H9 (cell line): ENCODE measurements around the gene VGF. TPM values are rescaled to one million over a fixed set of nuclear protein-coding genes. Genes with fewer than 3 reads are reported as not detected.

Source experiments
- DNase-seq: peaks from one replicate; pipeline ENCODE4 v3.0.0-alpha.2; 2017
- H2AFZ ChIP-seq: one replicate; pipeline ENCODE4 v1.6.1; 2013; ENCODE audit warnings: mild to moderate bottlenecking, low read length, control low read depth, moderate library complexity
- H2AK5ac ChIP-seq: 2 replicates; pipeline ENCODE4 v1.6.1; 2013; ENCODE audit warnings: low read length, control low read depth, mixed read lengths; ENCODE audit not compliant: insufficient read length
- H2BK120ac ChIP-seq: one replicate; pipeline ENCODE4 v1.6.1; 2013; ENCODE audit warnings: low read depth, mild to moderate bottlenecking, low read length, control low read depth, inconsistent platforms; ENCODE audit not compliant: poor library complexity, severe bottlenecking
- H2BK12ac ChIP-seq: 2 replicates; pipeline ENCODE4 v1.6.1; 2013; ENCODE audit warnings: low read length, control low read depth, mixed read lengths, low read depth; ENCODE audit not compliant: insufficient read length
- H2BK15ac ChIP-seq: 2 replicates; pipeline ENCODE4 v1.6.1; 2013; ENCODE audit warnings: low read depth, low read length, control low read depth
- H2BK20ac ChIP-seq: one replicate; pipeline ENCODE4 v1.6.1; 2013; ENCODE audit warnings: low read depth, mild to moderate bottlenecking, low read length, control low read depth, inconsistent platforms; ENCODE audit not compliant: poor library complexity, severe bottlenecking
- H2BK5ac ChIP-seq: 2 replicates; pipeline ENCODE4 v1.6.1; 2013; ENCODE audit warnings: low read length, control low read depth, mixed read lengths; ENCODE audit not compliant: insufficient read length
- H3K14ac ChIP-seq: 2 replicates; pipeline ENCODE4 v1.6.1; 2013; ENCODE audit warnings: low read length, control low read depth; ENCODE audit not compliant: insufficient read depth
- H3K18ac ChIP-seq: 2 replicates; pipeline ENCODE4 v1.6.1; 2013; ENCODE audit warnings: low read depth, mild to moderate bottlenecking, mixed read lengths, low read length, control low read depth; ENCODE audit not compliant: insufficient read length
- H3K23ac ChIP-seq: 2 replicates; pipeline ENCODE4 v1.6.1; 2013; ENCODE audit warnings: low read length, control low read depth, mixed read lengths, low read depth; ENCODE audit not compliant: insufficient read length
- H3K23me2 ChIP-seq: 2 replicates; pipeline ENCODE4 v1.6.1; 2013; ENCODE audit warnings: low read depth, mild to moderate bottlenecking, mixed read lengths, low read length, control low read depth; ENCODE audit not compliant: insufficient read length, poor library complexity, severe bottlenecking
- H3K27ac ChIP-seq: 2 replicates; pipeline ENCODE4 v1.5.1; 2013; ENCODE audit warnings: low read length, control low read depth, mixed read lengths, low read depth; ENCODE audit not compliant: insufficient read length
- H3K27me3 ChIP-seq: 2 replicates; pipeline ENCODE4 v1.6.1; 2013; ENCODE audit warnings: low read length, control low read depth, inconsistent platforms; ENCODE audit not compliant: insufficient read depth
- H3K4ac ChIP-seq: 2 replicates; pipeline ENCODE4 v1.6.1; 2013; ENCODE audit warnings: low read depth, mild to moderate bottlenecking, control low read depth, inconsistent platforms, low read length, moderate library complexity
- H3K4me1 ChIP-seq: 2 replicates; pipeline ENCODE4 v1.6.1; 2013; ENCODE audit warnings: low read length, control low read depth, inconsistent platforms; ENCODE audit not compliant: insufficient read depth
- H3K4me2 ChIP-seq: 2 replicates; pipeline ENCODE4 v1.6.1; 2013; ENCODE audit warnings: low read length, control low read depth, mixed read lengths; ENCODE audit not compliant: insufficient read length, insufficient read depth
- H3K56ac ChIP-seq: 2 replicates; pipeline ENCODE4 v1.6.1; 2013; ENCODE audit warnings: low read depth, mild to moderate bottlenecking, mixed read lengths, low read length, control low read depth; ENCODE audit not compliant: insufficient read length
- H3K79me1 ChIP-seq: 2 replicates; pipeline ENCODE4 v1.6.1; 2013; ENCODE audit warnings: low read depth, mild to moderate bottlenecking, moderate library complexity, low read length, control low read depth, inconsistent platforms; ENCODE audit not compliant: insufficient read depth, poor library complexity, severe bottlenecking
- H3K79me2 ChIP-seq: 2 replicates; pipeline ENCODE4 v1.6.1; 2013; ENCODE audit warnings: low read length, control low read depth, inconsistent platforms; ENCODE audit not compliant: insufficient read depth
- H3K9ac ChIP-seq: 2 replicates; pipeline ENCODE4 v1.6.1; 2013; ENCODE audit warnings: low read length, control low read depth, mixed read lengths; ENCODE audit not compliant: insufficient read length; ENCODE audit errors: extremely low read depth
- H3K9me3 ChIP-seq: one replicate; pipeline ENCODE4 v1.6.1; 2013; ENCODE audit warnings: low read depth, low read length, inconsistent platforms; ENCODE audit not compliant: control insufficient read depth
- H3T11ph ChIP-seq: one replicate; pipeline ENCODE4 v1.6.1; 2013; ENCODE audit warnings: mild to moderate bottlenecking, low read length, control low read depth, inconsistent platforms
- H4K20me1 ChIP-seq: one replicate; pipeline ENCODE4 v1.6.1; 2013; ENCODE audit not compliant: control insufficient read depth, insufficient read length, insufficient read depth
- H4K5ac ChIP-seq: 2 replicates; pipeline ENCODE4 v1.6.1; 2013; ENCODE audit warnings: low read depth, mild to moderate bottlenecking, mixed read lengths, low read length, control low read depth; ENCODE audit not compliant: insufficient read length
- H4K8ac ChIP-seq: replicated peaks from 2 replicates; pipeline ENCODE4 v1.6.1; 2013; ENCODE audit warnings: low read length, control low read depth, mixed read lengths, low read depth; ENCODE audit not compliant: insufficient read length
- H4K91ac ChIP-seq: 2 replicates; pipeline ENCODE4 v1.6.1; 2013; ENCODE audit warnings: low read depth, mild to moderate bottlenecking, moderate library complexity, mixed read lengths, low read length, control low read depth; ENCODE audit not compliant: insufficient read length
- H3K27ac Mint-ChIP-seq, 3 experiments: 2 replicates in 2 of 3; 3 replicates in 1 of 3; pipeline ENCODE4 v1.8.0; 2020 to 2021; ENCODE audit warnings: mixed read lengths in 3 of 3, mild to moderate bottlenecking in 1 of 3, moderate library complexity in 1 of 3
- H3K27me3 Mint-ChIP-seq: 2 replicates; pipeline ENCODE4 v1.8.0; 2021; ENCODE audit warnings: low read depth, mild to moderate bottlenecking, moderate library complexity, mixed read lengths
- H3K36me3 Mint-ChIP-seq, 3 experiments: 2 replicates in 2 of 3; 3 replicates in 1 of 3; pipeline ENCODE4 v1.8.0; 2020 to 2021; ENCODE audit warnings: low read depth in 3 of 3, mixed read lengths in 3 of 3; ENCODE audit not compliant: insufficient read depth in 1 of 3
- H3K4me1 Mint-ChIP-seq, 2 experiments: 2 replicates each; pipeline ENCODE4 v1.8.0; 2020; ENCODE audit warnings: mixed read lengths in 2 of 2
- H3K4me3 Mint-ChIP-seq, 2 experiments: 2 replicates in 1 of 2; 3 replicates in 1 of 2; pipeline ENCODE4 v1.8.0; 2020 to 2021; ENCODE audit warnings: mild to moderate bottlenecking in 2 of 2, mixed read lengths in 2 of 2, moderate library complexity in 1 of 2
- H3K9me3 Mint-ChIP-seq, 2 experiments: 2 replicates in 1 of 2; 3 replicates in 1 of 2; pipeline ENCODE4 v1.8.0; 2020; ENCODE audit warnings: mild to moderate bottlenecking in 2 of 2, mixed read lengths in 2 of 2, moderate library complexity in 1 of 2
- CTCF ChIP-seq: fragments of 200-600 bp; sonication (generic); conservative IDR thresholded peaks from 3 replicates; pipeline ENCODE4 v1.8.0; 2021; ENCODE audit warnings: antibody characterized with exemption, mild to moderate bottlenecking
- WGBS: extraction: QIAGEN DNeasy Blood & Tissue Kit; methylation state at CpG from one replicate; pipeline ENCODE4 v1.1.7; 2013; ENCODE audit warnings: missing lambda C conversion rate, low lambda C conversion rate, mixed read lengths; ENCODE audit not compliant: insufficient read length; ENCODE audit errors: extremely low coverage; 5-methylcytosine and 5-hydroxymethylcytosine counted together
- total RNA-seq: library from RNA; stranded (reverse); gene quantifications from 2 replicates; pipeline ENCODE4 v1.2.1, GENCODE V29; 2021

Gene VGF
- total RNA-seq, 1 experiment from 2014 or later = 37.1 TPM

GRCh38 chr7:101175664-101176063 is 10.3 kb upstream of the VGF start:
- H4K20me1 ChIP-seq = no peaks in the 10 kb centered on the region
- no peaks in the 10 kb centered on the region; the same call in 1 of the 2 replicates for H3K4me1 ChIP-seq
- no peak overlapping the region for H2AFZ ChIP-seq
- Mint-ChIP-seq H3K9me3 (peaks cover 0 to 2% of the 10 kb centered on the region in 2 experiments; a peak in 2 of 5 replicates), H3K27me3 (peaks cover 99% of the 10 kb centered on the region), H3K27ac (no peak overlapping the region), H3K4me1 (peaks cover 29 to 37% of the 10 kb centered on the region in 2 experiments), H3K4me3 (peak overlapping the region in 1 of 2 experiments; percentile 82; a peak in 2 of 5 replicates), H3K36me3 (no peaks in the 10 kb centered on the region)
- TF ChIP-seq CTCF = no peak
- no peak overlapping the region for H3K4me2 ChIP-seq
- no peak overlapping the region for H2BK15ac ChIP-seq
- H3K23ac ChIP-seq = no peak overlapping the region
- no peak overlapping the region for H3K56ac ChIP-seq
- no peaks in the 10 kb centered on the region for H3K79me1 ChIP-seq
- H3K4ac ChIP-seq = no peak overlapping the region
- H2BK20ac ChIP-seq = no peak overlapping the region
- H2BK5ac ChIP-seq = no peak overlapping the region
- no peaks in the 10 kb centered on the region for H3K79me2 ChIP-seq
- WGBS = no CpG with 5 or more reads among the region's 3 CpGs
- no peak for DNase-seq
- H3K27ac ChIP-seq = no peak overlapping the region
- H4K5ac ChIP-seq = no peak overlapping the region
- no peak overlapping the region for H3K18ac ChIP-seq
- H2AK5ac ChIP-seq = no peak overlapping the region
- no peak overlapping the region for H3T11ph ChIP-seq
- H4K8ac ChIP-seq = no peak overlapping the region
- no peak overlapping the region for H2BK12ac ChIP-seq
- no peak overlapping the region for H3K14ac ChIP-seq
- H3K9me3 ChIP-seq = no peaks in the 10 kb centered on the region
- H3K27me3 ChIP-seq = peaks cover 60% of the 10 kb centered on the region
- H3K23me2 ChIP-seq = peaks cover 36% of the 10 kb centered on the region
- H3K9ac ChIP-seq = no peak overlapping the region
- H4K91ac ChIP-seq = no peak overlapping the region
- no peak overlapping the region for H2BK120ac ChIP-seq
